GM18511 (cell line): Measurements from ENCODE around the gene LRRC27.

Experiments
- ATAC-seq: cut with Tn5 transposase; IDR thresholded peaks from one replicate; pipeline ENCODE4 v1.9.1; 2021; ENCODE audit warnings: mild to moderate bottlenecking, moderate library complexity; ENCODE audit not compliant: unreplicated experiment

Gene LRRC27

DNA sequence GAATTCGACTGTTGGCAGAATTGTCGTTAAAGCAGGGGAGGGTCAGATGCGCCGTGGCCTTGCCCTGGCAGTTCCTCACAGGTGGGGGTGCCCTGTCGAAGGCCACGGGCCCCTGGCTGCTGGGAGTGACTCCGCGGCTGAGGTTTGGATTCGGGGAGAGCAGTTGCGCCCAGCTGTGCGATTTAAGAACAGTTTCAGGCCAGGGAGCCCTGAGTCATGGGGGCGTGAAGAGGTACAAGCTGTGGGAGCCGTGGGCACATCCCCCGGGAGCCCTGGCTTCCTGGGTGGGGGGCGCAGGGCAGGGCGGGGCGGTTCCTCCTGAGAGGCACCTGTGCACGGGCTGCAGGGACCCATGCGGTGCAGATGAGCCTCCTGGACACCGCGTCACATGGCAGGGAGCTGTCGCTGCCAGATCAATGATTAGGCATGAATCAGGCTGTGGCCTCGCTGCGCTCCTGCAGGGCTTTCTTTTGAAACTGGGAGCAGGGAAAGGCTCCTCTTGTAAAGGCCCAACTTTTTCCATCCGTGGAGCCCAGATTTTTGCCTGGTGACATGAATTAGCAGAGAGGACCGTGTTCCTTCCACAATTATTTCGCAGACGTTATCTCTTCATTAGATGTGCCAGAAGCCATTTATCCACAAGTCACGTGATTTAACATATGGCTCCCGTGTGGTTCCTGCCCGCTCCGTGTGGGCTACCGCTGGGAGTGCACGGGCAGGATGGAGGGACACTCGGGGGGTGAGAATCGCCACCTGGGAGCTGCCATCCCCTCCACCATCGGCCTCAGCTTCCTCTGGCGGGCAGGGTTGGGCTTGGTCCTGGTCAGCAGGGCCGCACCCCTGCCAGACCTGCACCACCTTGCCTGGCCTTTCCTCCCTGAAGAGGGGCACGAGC, 65.9 kb downstream of the LRRC27 start:
- ATAC-seq, result peak; percentile 44

DNA sequence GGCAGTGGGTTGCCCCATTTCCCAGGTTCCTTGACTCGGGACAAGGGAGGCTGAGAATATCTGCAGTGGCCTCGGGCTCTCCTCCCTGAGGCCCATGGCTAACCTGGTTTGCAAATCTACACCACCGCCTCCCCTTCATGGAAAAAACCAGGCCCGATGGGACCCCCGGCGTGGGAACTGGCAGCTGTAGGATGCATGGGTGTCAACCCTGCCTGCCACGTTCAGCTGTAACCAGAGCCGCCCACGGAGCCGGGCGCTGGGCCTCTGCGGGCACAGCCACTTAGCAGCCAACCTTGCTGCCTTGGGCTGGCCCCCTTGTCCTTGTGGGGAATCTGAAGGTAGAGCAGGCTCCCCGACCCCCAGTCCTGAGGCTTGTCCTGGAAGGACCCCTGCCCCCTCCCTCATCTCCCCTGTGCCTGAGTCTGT, 66.6 kb downstream of the LRRC27 start:
- ATAC-seq, result no peak

DNA sequence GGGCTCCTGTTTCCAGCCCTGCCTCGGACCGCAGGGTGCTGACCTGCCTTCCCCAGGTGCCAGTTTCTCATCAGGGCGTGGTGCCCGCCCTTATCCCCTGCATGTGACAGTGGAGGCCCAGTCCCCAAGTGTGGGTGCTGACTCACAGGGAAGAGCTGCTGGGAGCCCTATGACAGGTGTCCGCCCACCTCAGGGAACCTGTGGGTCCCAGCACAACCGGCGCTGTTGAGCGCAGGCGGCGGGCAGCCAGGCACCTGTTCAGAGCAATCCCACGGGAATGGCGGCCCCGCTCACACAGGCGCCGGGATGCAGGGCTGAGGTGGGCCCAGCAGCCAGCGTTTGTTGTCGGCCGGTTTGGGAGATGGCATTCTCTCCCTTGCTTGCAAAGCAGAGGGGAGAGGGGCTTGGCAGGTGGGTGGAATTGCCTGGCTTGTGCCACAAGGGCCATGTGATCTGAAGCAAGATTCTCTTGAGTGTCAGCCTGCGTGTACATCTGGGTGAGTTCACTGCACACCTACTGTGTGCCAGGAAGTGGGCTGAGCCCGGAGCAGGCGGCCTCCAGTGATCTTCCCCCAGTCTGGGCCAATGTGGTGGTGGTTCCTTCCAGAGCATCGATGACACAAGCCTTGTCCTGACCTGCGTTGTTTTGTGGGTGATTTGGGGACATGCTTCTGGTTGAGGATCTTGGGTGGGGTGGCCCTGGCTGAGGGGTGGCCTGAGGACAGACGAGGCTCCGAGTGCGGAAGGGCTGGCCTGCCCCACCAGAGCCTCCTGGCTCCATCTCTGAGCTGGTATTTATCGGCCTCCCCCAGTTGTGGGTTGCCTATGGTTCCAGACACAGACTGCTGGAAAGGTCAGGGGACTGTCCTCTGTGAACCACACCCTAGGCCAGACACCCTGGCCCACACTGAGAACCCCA, 67.4 kb downstream of the LRRC27 start:
- ATAC-seq, result no peak

DNA sequence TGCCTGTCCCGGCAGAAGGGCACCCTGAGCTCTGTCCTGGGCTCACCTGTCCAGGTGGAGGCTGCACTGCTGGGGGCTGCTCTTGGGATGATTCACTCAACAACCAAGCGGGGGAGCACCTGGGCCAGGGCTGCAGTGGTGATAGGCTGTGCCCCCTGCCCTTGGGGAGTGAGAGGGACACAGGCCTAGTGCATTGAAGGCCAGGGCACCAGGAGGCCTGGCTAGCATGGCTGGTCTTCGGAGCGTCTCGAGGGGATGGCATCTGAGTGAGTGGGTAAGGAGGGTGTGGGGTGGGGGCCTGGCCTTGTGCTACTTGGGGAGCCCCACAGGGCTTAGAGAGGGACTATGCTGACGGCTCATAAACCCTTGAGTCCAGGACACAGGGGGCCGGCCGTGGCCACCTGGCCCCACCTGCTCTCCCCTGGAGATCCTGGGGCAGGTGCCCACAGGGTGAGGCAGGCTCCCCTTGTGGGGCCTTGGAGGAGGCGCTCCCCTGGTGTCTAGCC, 68.1 kb downstream of the LRRC27 start:
- no peak for ATAC-seq

DNA sequence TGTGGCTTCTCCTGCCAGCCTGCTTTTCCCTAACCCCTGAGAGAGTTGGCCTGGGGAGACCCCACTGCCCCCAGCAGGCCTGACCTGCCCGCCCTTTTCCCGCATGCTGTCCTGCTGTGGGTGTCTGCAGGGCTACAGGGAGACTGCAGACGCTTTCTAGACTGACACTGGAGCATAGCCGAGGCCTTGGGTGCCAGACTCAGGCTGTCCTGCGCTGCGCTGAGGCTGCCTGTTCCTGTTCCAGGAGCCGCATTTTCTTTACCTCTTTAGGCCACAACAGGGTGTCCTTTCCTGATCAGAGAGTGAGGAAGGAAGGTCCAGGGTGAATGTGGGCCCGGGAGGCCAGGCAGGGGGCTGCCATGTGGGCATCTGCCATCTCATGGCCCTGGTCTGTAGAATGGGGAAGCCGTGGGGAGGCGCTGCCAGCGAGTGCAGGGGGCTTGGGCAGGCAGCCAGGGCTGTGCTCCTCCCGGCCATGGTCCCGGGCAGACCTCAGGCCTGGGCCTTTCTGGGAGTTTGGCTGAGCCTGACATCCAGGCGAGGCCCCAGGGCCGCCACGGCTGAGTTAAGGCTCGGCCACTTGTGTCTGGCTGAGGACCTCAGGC, 68.7 kb downstream of the LRRC27 start:
- no peak for ATAC-seq

DNA sequence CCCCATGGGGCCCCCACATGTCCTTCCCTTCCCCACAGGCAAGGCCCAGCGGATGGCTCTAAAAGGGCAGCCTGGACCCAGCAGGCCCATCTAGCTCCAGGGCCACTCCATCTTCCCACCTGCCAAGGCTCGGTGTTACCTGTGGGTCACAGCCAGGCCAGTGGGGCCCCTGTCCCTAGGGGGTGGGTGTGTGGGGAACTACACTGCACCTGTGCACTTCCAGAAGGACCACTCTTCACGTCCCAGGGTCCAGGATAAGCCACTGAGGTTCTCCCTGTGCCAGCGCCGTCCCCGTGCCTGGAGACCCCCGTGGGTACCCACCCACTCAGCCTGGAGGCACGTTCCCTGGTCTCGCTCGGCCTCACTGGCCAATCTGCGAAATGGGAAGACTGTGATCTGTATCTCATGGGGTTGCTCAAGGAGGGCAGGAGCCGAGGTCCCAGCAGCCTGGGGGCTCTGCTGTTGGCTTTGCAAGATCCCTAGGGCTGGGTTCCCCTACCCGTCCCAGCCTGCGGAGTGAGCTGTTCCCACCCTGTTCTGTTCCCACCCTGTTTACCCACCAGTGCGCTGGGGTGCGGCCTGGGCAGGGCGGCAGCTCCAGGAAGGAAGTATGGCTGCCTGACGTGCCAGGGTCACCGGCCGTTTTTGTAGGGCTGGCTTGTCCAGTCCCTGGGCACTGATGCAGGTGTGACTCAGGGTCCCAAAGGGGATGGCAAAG, 69.6 kb downstream of the LRRC27 start:
- no peak for ATAC-seq

DNA sequence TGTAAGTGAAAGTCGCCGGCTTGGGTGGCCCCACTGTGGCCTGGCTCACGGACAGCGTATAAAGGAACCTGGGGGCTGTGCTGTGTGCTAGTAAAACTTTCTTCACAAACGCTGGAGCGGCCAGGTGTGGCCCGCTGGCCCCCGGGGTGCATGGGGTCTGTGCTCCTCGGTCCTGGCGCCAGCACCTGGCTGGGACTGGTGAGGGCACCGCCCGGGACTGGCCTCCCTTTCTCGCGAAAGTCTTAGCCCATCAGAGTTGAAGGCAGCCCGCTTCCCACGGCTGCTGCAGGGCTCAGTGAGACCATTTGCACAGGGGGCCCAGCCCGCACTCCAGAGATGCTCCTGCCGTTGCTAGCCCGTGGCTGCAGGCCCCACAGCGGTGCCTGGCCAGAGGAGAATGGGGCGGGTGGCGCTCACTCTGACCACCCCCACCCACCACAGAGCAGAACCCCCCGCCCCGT, 70.8 kb downstream of the LRRC27 start:
- no peak for ATAC-seq

DNA sequence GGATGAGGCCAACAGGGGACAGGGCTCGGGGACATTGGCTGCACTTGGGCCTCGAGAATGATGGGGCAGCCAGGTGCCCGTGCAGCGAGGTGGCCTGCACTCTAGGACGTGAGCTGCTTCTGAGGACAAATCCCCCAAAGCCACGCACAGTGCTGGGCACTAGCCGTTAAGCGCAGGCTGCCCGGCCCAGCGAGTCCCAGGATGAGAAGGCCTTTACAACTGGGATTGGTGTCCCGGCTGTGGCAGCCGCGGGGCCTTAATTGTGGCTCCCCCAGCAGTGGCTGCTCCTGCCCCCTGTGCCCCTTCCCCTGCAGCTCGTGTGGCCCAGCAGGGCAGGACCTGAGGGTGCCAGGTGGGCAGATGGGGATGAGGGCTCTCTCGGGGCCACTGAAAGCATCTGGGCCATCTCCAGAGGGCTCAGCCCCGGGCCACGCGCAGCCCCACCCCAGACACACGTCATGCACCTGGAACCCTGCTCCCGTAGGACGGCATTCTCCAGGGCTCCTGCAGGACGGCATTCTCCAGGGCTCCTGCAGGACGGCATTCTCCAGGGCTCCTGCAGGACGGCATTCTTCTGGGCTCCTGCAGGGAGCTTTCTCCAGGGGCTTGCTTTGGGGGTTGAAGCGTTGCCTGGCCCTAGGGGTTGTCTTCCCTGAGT, 71.6 kb downstream of the LRRC27 start:
- ATAC-seq, result no peak

DNA sequence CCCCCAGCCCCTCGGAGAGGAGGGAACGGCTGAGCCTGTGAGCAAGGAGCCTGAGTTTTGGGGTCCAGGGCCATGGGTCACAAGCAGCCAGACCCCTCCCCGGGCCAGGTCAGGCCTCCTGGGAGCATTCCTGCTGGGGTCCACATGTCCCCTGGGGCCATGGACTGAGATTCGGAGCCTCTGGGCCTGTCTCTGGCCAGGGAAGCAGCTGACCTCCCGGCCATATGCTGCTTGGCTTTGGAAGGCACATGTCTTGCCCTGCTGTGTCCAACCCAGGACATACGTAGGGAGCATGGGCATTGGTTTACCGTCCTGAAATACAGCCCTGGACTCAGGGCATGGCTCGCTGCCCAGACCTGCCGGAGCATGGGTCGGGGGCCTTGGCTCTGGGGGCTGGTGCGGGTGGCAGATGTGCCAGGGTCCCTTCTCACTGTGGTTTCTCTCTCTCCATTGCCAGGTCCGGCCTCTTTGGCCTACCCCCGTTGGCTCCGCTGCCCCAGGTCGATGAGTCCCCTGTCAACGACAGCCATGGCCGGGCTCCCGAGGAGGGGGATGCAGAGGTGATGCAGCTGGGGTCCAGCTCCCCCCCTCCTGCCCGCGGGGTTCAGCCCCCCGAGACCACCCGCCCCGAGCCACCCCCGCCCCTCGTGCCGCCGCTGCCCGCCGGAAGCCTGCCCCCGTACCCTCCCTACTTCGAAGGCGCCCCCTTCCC, 72.3 kb downstream of the LRRC27 start:
- ATAC-seq, result no peak

DNA sequence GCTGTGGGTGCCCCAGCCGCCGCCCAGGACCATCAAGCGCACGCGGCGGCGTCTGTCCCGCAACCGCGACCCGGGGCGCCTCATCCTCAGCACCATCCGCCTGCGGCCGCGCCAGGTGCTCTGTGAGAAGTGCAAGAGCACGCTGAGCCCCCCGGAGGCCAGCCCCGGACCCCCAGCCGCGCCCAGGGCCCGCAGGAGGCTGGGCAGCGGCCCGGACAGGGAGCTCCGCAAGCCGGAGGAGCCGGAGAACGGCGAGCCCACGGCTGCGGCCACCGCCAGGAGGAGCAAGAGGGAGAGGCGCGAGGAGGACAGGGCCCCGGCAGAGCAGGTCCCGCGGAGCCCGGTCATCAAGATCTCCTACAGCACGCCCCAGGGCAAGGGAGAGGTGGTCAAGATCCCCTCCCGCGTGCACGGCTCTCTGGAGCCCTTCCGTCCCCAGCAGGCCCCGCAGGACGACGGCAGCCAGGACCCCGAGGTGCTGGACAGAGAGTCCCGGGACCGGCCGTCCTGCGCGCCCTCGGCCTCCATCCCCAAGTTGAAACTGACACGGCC, 73.0 kb downstream of the LRRC27 start:
- no peak for ATAC-seq

DNA sequence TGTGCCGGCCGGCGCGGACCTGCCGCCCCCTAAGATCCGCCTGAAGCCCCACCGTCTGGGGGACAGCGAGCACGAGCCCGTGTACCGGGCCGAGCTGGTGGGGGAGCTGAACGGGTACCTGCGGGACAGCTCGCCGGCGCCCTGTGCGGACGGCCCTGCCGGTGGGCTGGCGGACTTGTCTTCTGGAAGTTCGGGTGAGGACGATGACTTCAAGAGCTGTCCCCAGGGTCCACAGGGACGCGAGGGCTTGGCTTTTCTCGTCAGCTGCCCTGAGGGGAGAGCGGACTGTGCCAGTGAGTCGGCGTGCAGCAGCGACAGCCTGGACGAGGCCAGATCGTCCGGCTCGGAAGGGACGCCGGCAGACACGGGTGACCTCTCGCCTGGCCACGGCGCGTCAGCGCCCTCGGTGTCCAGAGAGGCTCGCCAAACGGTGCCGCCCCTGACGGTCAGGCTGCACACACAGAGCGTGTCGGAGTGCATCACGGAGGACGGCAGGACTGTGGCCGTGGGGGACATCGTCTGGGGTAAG, 73.5 kb downstream of the LRRC27 start:
- no peak for ATAC-seq

DNA sequence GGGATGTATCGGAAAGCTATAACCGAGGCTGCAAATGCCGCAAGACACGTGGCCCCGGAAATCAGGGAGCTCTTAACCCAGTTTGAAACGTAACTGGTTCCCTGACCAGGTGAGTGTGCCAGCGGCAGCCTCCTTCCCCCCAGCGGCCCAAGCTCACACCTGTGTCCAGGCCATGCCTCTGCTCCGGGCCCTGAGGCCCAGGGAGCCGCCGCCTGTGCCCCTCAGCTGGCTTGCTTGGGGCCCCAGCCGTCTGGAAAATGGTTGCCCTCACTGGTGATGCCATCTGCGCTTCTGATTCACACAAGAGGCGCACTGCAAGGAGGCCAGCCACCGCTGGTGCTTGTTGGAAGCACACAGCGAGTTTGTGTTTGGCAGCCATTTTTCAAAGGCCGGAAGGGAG, 74.2 kb downstream of the LRRC27 start:
- no peak for ATAC-seq

DNA sequence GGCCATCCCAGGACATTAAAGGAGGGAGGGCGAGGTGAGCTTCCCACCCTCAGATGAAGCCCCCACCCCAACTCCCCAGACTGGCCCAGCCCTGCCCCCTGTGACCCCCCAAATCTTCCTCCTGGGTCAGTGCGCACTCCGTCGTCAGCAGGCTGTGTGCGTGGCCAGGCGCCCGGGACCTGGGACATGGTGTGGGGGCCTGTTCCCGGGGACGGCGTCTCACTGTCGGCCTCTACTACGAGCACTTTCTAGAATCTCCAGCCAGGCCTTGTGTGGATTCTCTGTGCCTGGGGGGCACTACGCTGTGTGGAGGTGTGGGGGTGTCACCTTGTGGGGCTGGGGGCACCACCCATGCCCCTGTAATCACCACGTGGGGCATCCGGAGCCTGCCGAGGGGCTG, 74.8 kb downstream of the LRRC27 start:
- no peak for ATAC-seq

DNA sequence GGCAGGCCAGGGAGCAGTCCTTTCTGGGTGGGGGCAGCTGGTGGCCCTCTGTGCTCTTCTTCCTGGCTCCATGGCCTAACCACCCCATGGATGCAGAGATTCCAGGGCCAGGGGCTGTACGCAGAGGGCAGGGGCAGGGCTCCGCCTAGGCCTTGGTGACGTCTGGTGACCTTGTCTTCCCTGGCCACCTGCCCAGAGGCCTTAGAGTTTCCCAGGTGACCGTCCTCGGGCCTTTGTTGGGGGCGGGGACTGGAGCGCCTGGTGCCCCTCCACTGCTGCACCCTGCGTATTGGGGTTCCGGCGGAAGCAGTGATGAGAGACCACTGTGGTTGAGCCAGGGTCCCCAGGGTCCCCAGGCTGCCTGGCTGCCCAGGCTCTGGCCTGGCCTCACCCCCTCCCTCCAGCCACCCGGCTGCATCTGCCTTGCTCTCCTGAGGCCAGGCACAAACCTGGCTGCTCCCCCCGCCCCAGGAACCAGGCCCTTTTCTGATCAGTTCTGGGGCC, 75.3 kb downstream of the LRRC27 start:
- no peak for ATAC-seq

DNA sequence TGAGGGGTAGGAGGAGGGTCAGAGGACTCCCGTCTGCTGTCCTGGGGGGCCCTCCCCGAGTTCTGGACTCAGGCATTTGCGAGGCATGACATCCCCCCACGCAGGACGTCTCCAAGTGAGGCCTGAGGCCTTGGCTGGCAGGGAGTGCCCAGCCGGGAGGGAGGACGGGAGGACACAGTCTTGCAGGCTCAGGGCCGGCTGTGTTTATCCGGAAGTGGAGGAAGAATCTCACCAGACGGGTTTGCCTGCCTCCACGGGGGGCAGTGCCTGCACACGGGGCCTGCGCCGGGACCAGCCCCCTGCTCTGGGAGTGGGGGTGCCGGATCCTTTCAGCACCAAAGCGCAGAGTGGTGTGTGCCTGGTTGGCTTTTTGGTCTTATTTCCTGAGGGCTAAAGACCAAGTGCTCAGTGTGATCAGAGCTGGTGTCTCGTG, 75.9 kb downstream of the LRRC27 start:
- no peak for ATAC-seq

DNA sequence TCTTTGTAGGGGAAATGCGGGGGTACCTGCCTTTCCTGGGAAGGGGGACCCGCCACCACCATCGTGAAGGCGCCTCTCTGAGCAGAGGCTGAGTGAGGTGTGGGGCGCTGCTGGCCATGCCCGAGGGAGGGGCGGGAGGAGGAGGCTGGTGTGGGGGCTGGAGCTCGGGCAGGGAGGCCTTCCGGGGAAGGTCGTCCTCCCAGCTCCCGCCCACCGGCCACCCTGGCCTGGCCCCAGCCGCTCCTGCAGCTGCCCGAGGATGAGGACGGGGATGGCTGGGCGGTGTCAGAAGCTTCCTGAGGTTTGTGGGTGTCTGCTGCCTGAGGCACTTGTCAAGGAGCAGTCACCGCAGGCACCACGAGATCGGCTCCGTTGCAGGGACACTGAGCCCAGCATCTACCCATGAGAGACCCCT, 76.4 kb downstream of the LRRC27 start:
- no peak for ATAC-seq

DNA sequence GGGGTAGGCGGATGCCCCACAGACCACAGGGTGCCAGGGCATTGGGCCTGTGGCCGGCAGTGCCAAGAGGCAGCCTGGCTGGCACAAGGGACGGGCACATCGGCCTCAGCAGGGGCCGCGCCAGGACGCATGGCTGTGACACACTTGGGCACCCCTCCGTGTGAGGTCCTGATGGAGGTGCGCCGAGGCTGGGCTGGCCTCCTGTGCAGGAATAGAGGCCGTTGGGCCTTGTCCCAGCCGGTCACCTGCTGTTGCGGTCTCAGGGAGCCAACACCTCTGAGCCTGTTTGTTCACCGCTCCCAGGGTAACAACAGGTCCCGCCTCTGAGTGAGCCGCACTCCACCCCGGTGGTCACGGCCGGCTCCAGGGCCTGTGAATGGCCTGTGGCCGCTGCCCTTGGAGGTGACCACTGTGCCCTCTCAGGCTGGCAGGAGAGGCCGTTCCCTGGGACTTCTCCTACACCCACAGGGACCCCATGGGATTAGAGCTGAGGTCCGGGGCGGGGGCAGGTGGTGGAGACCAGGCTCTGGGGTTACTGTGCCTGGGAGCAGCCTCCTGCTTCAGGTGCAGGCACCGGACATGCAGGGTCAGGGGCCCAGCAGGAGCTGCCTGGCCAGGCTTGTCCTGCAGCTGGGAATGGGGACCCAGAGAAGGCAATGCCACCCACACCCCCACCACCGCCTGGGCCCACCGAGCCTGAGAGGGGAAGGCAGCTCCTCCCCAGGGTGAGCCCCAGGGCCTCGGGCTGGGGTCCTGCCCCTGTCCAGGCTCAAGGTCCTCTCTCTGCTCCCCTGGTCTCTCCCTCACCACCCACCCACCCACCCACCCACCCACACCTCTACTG, 77.1 kb downstream of the LRRC27 start:
- no peak for ATAC-seq

DNA sequence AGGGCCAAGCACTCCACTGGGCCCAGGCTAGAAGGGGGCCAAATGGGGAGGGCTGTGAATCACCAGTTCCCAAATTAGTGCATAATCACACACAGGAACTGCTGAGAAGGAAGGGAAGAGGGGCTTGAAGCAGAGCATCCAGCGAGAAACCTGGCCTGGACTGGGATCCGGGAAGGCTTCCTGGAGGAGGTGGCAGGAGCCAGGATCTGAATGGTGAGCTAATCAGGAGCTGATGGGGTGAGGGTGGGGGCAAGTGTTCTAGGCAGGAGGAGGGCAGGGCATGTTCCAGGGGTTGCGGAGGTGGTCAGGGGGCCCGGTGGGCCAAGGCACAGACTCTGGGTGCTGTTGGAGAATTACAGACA, 77.7 kb downstream of the LRRC27 start:
- no peak for ATAC-seq
